HepG2 (cell line): Measurements from ENCODE around the gene DOC2A. TPM values are rescaled to one million over a fixed set of nuclear protein-coding genes. Genes with fewer than 3 reads are reported as not detected.

ENCODE experiments used
- FOXM1 ChIP-seq: sonication (generic); formaldehyde crosslinking; IDR thresholded peaks from 2 replicates; pipeline ENCODE4 v1.5.0; 2020; ENCODE audit warnings: missing genetic modification reagents
- GTF2F1 ChIP-seq: fragments of 150-350 bp; IDR thresholded peaks from 2 replicates; pipeline ENCODE4 v1.6.1; 2014; ENCODE audit warnings: low read length
- HOXA3 ChIP-seq: sonication (generic); formaldehyde crosslinking; IDR thresholded peaks from 2 replicates; pipeline ENCODE4 v1.5.0; 2020; ENCODE audit warnings: missing genetic modification reagents
- KDM5B ChIP-seq: sonication (generic); formaldehyde crosslinking; IDR thresholded peaks from 2 replicates; pipeline ENCODE4 v1.4.0; 2020; ENCODE audit warnings: missing genetic modification reagents, mild to moderate bottlenecking, borderline replicate concordance
- KLF12 ChIP-seq: sonication (generic); formaldehyde crosslinking; IDR thresholded peaks from 2 replicates; pipeline ENCODE4 v1.4.0; 2020; ENCODE audit warnings: missing genetic modification reagents, borderline replicate concordance
- LCORL ChIP-seq, 2 experiments: fragments of 450-650 bp in 1 of 2; sonication (generic) in 1 of 2; formaldehyde crosslinking in 1 of 2; IDR thresholded peaks; 2 replicates each; pipeline versions ENCODE4 v1.5.0 to v1.6.1; 2017 to 2020; ENCODE audit warnings: antibody characterized with exemption in 1 of 2, missing genetic modification reagents in 1 of 2
- MAZ ChIP-seq, 2 experiments: sonication (generic) in 1 of 2; formaldehyde crosslinking in 1 of 2; IDR thresholded peaks; 2 replicates each; pipeline versions ENCODE4 v1.5.0 to v1.6.1; 2012 to 2020; ENCODE audit warnings: low read depth in 2 of 2, mild to moderate bottlenecking in 2 of 2, borderline replicate concordance in 1 of 2, improper control_type of control experiment in 1 of 2, low read length in 1 of 2, missing genetic modification reagents in 1 of 2, moderate library complexity in 1 of 2
- NFATC3 ChIP-seq: sonication (generic); formaldehyde crosslinking; IDR thresholded peaks from 2 replicates; pipeline ENCODE4 v1.5.1; 2020; ENCODE audit warnings: mild to moderate bottlenecking, missing genetic modification reagents
- SETDB1 ChIP-seq: sonication (generic); formaldehyde crosslinking; IDR thresholded peaks from 2 replicates; pipeline ENCODE4 v1.5.1; 2020; ENCODE audit warnings: missing genetic modification reagents, mild to moderate bottlenecking, borderline replicate concordance
- SMAD3 ChIP-seq: sonication (generic); formaldehyde crosslinking; IDR thresholded peaks from 2 replicates; pipeline ENCODE4 v1.4.0; 2020; ENCODE audit warnings: missing genetic modification reagents
- TP53 ChIP-seq: sonication (generic); formaldehyde crosslinking; conservative IDR thresholded peaks from 2 replicates; pipeline ENCODE4 v1.4.0; 2020; ENCODE audit warnings: missing genetic modification reagents
- U2AF1 ChIP-seq: fragments of 200-400 bp; formaldehyde crosslinking; optimal IDR thresholded peaks from 2 replicates; pipeline ENCODE3; 2017; ENCODE audit warnings: mild to moderate bottlenecking, low read depth, low read length
- YEATS2 ChIP-seq: sonication (generic); formaldehyde crosslinking; IDR thresholded peaks from 2 replicates; pipeline ENCODE4 v1.4.0; 2020; ENCODE audit warnings: missing genetic modification reagents, borderline replicate concordance
- ZNF101 ChIP-seq: sonication (generic); formaldehyde crosslinking; IDR thresholded peaks from 2 replicates; pipeline ENCODE4 v1.4.0; 2020; ENCODE audit warnings: mild to moderate bottlenecking, low read depth, missing genetic modification reagents, borderline replicate concordance
- ZNF605 ChIP-seq: sonication (generic); formaldehyde crosslinking; IDR thresholded peaks from 2 replicates; pipeline ENCODE4 v1.8.0; 2022; ENCODE audit warnings: mild to moderate bottlenecking, missing genetic modification reagents
- ZSCAN25 ChIP-seq: sonication (generic); formaldehyde crosslinking; IDR thresholded peaks from 2 replicates; pipeline ENCODE4 v1.8.0; 2022; ENCODE audit warnings: mild to moderate bottlenecking, missing genetic modification reagents
- polyA plus RNA-seq, 8 experiments: library from polyadenylated mRNA; depleted of rRNA in 3 of 8; stranded (reverse) in 7 of 8; unstranded in 1 of 8; fragments of >200 nt; fragmentation: Illumina TruSeq in 4 of 8; extraction: Trizol in 4 of 8; gene quantifications; 2 replicates each; pipeline versions ENCODE4 v1.2.1 to v1.2.3, GENCODE V29; 2011 to 2016; ENCODE audit warnings: low read depth in 4 of 8, missing spikeins in 1 of 8, mixed read lengths in 1 of 8; ENCODE audit not compliant: insufficient read depth in 1 of 8
- total RNA-seq, 5 experiments: library from RNA; depleted of rRNA; stranded (reverse); fragments of >200 nt; fragmentation: Illumina TruSeq; extraction: Trizol; gene quantifications; 2 replicates each; pipeline ENCODE4 v1.2.3, GENCODE V29; 2016; ENCODE audit warnings: low read depth in 1 of 5
- TF ChIP-seq, protein P1 (sequence below): sonication (generic); formaldehyde crosslinking; IDR thresholded peaks from 2 replicates; pipeline ENCODE4 v1.5.1; 2020; ENCODE audit warnings: mild to moderate bottlenecking, missing genetic modification reagents, moderate library complexity
- TF ChIP-seq, protein P2 (sequence below): IDR thresholded peaks from 2 replicates; pipeline ENCODE4 v1.6.1; 2016; ENCODE audit warnings: low read depth, missing genetic modification reagents, missing compliant biosample characterization
- TF ChIP-seq, protein P3 (sequence below): IDR thresholded peaks from 2 replicates; pipeline ENCODE4 v1.6.1; 2016; ENCODE audit warnings: low read depth
- TF ChIP-seq, protein P4 (sequence below): sonication (generic); formaldehyde crosslinking; IDR thresholded peaks from 2 replicates; pipeline ENCODE4 v1.5.0; 2020; ENCODE audit warnings: missing genetic modification reagents

The DOC2A gene
- total and polyA plus RNA-seq, 2 of the 13 experiments (the other 11 are each of a cell fraction or from before 2014, with no cell fraction given), result 0.15 to 0.55 TPM

DNA sequence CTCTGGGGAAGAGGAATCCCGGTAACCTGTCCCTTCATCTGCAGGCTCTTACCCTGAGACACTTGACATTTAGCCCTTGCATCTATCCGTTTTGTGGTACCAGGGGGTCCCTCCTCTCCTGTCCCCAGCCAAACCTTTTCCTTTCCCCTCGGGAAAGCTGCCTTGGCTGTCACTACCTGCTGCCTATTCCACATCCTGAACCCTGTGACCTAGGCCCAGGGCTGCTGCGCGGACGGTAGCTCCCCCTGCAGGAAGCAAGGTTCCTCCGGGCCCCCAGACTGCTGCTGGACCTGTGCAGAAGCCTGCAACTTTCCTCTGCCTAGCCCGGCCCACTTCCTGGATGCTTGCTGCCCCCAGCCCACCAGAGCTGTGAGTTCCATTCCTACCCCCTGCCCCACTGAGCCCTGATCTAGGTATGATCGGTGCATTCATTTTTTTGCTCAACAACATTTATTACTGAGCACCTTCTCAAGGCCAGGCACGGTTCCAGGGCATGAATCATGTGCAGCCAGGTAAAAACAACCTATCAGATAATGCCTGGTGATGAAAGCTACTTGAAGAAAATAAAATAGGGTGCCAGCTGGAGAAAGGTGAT, 44.2 kb upstream of the DOC2A start (continued):
- TF ChIP-seq KLF12 (no peak), GTF2F1 (no peak), SMAD3 (CRISPR knock-in tag) (0 out of 2 replicates have a peak, but pooled peaks have one; percentile 16), TP53 (CRISPR knock-in tag) (no peak), U2AF1 (no peak), KDM5B (CRISPR knock-in tag) (0 out of 2 replicates have a peak, but pooled peaks have one; percentile 49), ZNF605 (CRISPR knock-in tag) (0 out of 2 replicates have a peak, but pooled peaks have one; percentile 25), HOXA3 (peak; percentile 54; the same call in 1 of the 2 replicates), FOXM1 (CRISPR knock-in tag) (no peak), SETDB1 (no peak), ZSCAN25 (CRISPR knock-in tag) (peak; percentile 38; the same call in 1 of the 2 replicates), YEATS2 (peak; percentile 48; the same call in 1 of the 2 replicates), ZNF101 (CRISPR knock-in tag) (no peak), NFATC3 (CRISPR knock-in tag) (0 out of 2 replicates have a peak, but pooled peaks have one; percentile 22), MAZ (IDR thresholded peaks at IDR 0.05; ENCODE audit: borderline replicate concordance, low read depth, low read length) (peak; percentile 51; the same call in 1 of the 2 replicates), MAZ (CRISPR knock-in tag; IDR thresholded peaks at IDR 0.05; ENCODE audit: low read depth) (no peak), LCORL (IDR thresholded peaks at IDR 0.05) (no peak), LCORL (CRISPR knock-in tag; IDR thresholded peaks at IDR 0.05) (0 out of 2 replicates have a peak, but pooled peaks have one; percentile 46)
- TF ChIP-seq, protein P1, sequence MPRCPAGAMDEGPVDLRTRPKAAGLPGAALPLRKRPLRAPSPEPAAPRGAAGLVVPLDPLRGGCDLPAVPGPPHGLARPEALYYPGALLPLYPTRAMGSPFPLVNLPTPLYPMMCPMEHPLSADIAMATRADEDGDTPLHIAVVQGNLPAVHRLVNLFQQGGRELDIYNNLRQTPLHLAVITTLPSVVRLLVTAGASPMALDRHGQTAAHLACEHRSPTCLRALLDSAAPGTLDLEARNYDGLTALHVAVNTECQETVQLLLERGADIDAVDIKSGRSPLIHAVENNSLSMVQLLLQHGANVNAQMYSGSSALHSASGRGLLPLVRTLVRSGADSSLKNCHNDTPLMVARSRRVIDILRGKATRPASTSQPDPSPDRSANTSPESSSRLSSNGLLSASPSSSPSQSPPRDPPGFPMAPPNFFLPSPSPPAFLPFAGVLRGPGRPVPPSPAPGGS (CRISPR knock-in tag), result 0 out of 2 replicates have a peak, but pooled peaks have one; percentile 43
- TF ChIP-seq, protein P2, sequence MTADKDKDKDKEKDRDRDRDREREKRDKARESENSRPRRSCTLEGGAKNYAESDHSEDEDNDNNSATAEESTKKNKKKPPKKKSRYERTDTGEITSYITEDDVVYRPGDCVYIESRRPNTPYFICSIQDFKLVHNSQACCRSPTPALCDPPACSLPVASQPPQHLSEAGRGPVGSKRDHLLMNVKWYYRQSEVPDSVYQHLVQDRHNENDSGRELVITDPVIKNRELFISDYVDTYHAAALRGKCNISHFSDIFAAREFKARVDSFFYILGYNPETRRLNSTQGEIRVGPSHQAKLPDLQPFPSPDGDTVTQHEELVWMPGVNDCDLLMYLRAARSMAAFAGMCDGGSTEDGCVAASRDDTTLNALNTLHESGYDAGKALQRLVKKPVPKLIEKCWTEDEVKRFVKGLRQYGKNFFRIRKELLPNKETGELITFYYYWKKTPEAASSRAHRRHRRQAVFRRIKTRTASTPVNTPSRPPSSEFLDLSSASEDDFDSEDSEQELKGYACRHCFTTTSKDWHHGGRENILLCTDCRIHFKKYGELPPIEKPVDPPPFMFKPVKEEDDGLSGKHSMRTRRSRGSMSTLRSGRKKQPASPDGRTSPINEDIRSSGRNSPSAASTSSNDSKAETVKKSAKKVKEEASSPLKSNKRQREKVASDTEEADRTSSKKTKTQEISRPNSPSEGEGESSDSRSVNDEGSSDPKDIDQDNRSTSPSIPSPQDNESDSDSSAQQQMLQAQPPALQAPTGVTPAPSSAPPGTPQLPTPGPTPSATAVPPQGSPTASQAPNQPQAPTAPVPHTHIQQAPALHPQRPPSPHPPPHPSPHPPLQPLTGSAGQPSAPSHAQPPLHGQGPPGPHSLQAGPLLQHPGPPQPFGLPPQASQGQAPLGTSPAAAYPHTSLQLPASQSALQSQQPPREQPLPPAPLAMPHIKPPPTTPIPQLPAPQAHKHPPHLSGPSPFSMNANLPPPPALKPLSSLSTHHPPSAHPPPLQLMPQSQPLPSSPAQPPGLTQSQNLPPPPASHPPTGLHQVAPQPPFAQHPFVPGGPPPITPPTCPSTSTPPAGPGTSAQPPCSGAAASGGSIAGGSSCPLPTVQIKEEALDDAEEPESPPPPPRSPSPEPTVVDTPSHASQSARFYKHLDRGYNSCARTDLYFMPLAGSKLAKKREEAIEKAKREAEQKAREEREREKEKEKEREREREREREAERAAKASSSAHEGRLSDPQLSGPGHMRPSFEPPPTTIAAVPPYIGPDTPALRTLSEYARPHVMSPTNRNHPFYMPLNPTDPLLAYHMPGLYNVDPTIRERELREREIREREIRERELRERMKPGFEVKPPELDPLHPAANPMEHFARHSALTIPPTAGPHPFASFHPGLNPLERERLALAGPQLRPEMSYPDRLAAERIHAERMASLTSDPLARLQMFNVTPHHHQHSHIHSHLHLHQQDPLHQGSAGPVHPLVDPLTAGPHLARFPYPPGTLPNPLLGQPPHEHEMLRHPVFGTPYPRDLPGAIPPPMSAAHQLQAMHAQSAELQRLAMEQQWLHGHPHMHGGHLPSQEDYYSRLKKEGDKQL (CRISPR knock-in tag), result no peak
- TF ChIP-seq, protein P3, sequence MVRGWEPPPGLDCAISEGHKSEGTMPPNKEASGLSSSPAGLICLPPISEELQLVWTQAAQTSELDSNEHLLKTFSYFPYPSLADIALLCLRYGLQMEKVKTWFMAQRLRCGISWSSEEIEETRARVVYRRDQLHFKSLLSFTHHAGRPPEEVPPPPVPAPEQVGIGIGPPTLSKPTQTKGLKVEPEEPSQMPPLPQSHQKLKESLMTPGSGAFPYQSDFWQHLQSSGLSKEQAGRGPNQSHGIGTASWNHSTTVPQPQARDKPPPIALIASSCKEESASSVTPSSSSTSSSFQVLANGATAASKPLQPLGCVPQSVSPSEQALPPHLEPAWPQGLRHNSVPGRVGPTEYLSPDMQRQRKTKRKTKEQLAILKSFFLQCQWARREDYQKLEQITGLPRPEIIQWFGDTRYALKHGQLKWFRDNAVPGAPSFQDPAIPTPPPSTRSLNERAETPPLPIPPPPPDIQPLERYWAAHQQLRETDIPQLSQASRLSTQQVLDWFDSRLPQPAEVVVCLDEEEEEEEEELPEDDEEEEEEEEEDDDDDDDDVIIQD (CRISPR knock-in tag), result 0 out of 2 replicates have a peak, but pooled peaks have one; percentile 18
- TF ChIP-seq, protein P4, sequence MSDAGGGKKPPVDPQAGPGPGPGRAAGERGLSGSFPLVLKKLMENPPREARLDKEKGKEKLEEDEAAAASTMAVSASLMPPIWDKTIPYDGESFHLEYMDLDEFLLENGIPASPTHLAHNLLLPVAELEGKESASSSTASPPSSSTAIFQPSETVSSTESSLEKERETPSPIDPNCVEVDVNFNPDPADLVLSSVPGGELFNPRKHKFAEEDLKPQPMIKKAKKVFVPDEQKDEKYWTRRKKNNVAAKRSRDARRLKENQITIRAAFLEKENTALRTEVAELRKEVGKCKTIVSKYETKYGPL (CRISPR knock-in tag), result no peak
